ENCODE results near the gene GREM2. TPM values are rescaled to one million over a fixed set of nuclear protein-coding genes. Genes with fewer than 3 reads are reported as not detected.

The GREM2 gene
- total and polyA plus RNA-seq, 9 of the 15 experiments (the other 6 are each of a cell fraction or from before 2014, with no cell fraction given): 0.01 to 0.07 (median 0.05) TPM; not detected in 5

- Histone ChIP-seq H4K20me1 (replicated peaks; ENCODE audit: control insufficient read depth, insufficient read depth, low read length) (no peaks in the 10 kb centered on the region), H3K9ac (ENCODE audit: insufficient read depth in 1 of 2, low read depth in 2 of 2, low read length in 2 of 2) (no peak overlapping the region), H3K27ac (ENCODE audit: extremely low read depth, low read depth, low read length) (no peak overlapping the region), H3K79me2 (ENCODE audit: control insufficient read depth, insufficient read depth, low read length) (no peaks in the 10 kb centered on the region), H2AFZ (ENCODE audit: low read depth, low read length) (no peak overlapping the region), H3K9me1 (ENCODE audit: control insufficient read depth, insufficient read depth, low read length) (no peaks in the 10 kb centered on the region), H3K4me1 (replicated peaks in 1 of 2; ENCODE audit: control insufficient read depth in 2 of 2, insufficient read depth in 2 of 2, low read length in 2 of 2) (no peaks in the 10 kb centered on the region), H3K9me3 (replicated peaks; ENCODE audit: control insufficient read depth, insufficient read depth, low read depth, low read length) (no peaks in the 10 kb centered on the region), H3K4me2 (ENCODE audit: insufficient read depth, low read length) (no peak overlapping the region), H3K27me3 (ENCODE audit: control insufficient read depth in 2 of 2, insufficient read depth in 2 of 2, low read length in 2 of 2) (no peaks in the 10 kb centered on the region), H3K4me3 (no peak overlapping the region), H3K36me3 (ENCODE audit: control insufficient read depth, insufficient read depth, low read length) (no peaks in the 10 kb centered on the region)
- WGBS (ENCODE audit: insufficient coverage, low coverage, missing lambda C conversion rate): 15% methylated on average over 2 of the region's 2 CpGs
- no TSS peak for BruUV-seq (replicated peaks)
- ATAC-seq (no peak), FAIRE-seq (no peak), DNase-seq (ENCODE audit: extremely low read depth in 1 of 4, low spot score in 3 of 4) (no peak)
- ChIA-PET CTCF (ENCODE audit: low intra/inter-chr PET ratio) (no interaction called here), POLR2A (no interaction called here)
- no peak for TF ChIP-seq ZNF436 (CRISPR knock-in tag; IDR thresholded peaks at IDR 0.05)
- in situ Hi-C loops (cut with MboI): no loop called here
- intact Hi-C loops (cut with micrococcal nuclease): no loop called here
These were observed 95.9 kb downstream of the GREM2 start for GRCh38 chr1:240516069-240516468.

GRCh38 chr1:240515505-240515904 is 96.5 kb downstream of the GREM2 start:
- H3K4me2 ChIP-seq (ENCODE audit: insufficient read depth, low read length): no peak overlapping the region
- intact Hi-C loops (cut with micrococcal nuclease) (no loop called here), in situ Hi-C loops (cut with MboI) (no loop called here)
- no peaks in the 10 kb centered on the region for H3K27me3 ChIP-seq (ENCODE audit: control insufficient read depth in 2 of 2, insufficient read depth in 2 of 2, low read length in 2 of 2)
- H3K79me2 ChIP-seq (ENCODE audit: control insufficient read depth, insufficient read depth, low read length): no peaks in the 10 kb centered on the region
- WGBS (ENCODE audit: insufficient coverage, low coverage, missing lambda C conversion rate): 0% methylated on average over 1 of the region's 1 CpG
- ATAC-seq: no peak
- no peak overlapping the region for H3K9ac ChIP-seq (ENCODE audit: insufficient read depth in 1 of 2, low read depth in 2 of 2, low read length in 2 of 2)
- ChIA-PET CTCF (ENCODE audit: low intra/inter-chr PET ratio) (interaction anchor here (0.6 kb wide), 1 partner anchor 1641 kb away, joined by 3 read pairs; no protein-coding TSS in a partner anchor), POLR2A (no interaction called here)
- no peak overlapping the region for H3K27ac ChIP-seq (ENCODE audit: extremely low read depth, low read depth, low read length)
- no peaks in the 10 kb centered on the region for H3K36me3 ChIP-seq (ENCODE audit: control insufficient read depth, insufficient read depth, low read length)
- no peaks in the 10 kb centered on the region for H4K20me1 ChIP-seq (replicated peaks; ENCODE audit: control insufficient read depth, insufficient read depth, low read length)
- no peak overlapping the region for H3K4me3 ChIP-seq
- no peaks in the 10 kb centered on the region for H3K9me3 ChIP-seq (replicated peaks; ENCODE audit: control insufficient read depth, insufficient read depth, low read depth, low read length)
- no peak for FAIRE-seq
- H2AFZ ChIP-seq (ENCODE audit: low read depth, low read length): no peak overlapping the region
- TF ChIP-seq ZNF57 (CRISPR knock-in tag; IDR thresholded peaks at IDR 0.05): no peak
- TF ChIP-seq NFYB (IDR thresholded peaks at IDR 0.05; ENCODE audit: extremely low read depth, insufficient read length): no peak
- no peak for TF ChIP-seq ZNF41 (CRISPR knock-in tag; conservative IDR thresholded peaks at IDR 0.05)
- TF ChIP-seq MAZ (CRISPR knock-in tag; conservative IDR thresholded peaks at IDR 0.05 in 1 of 2, IDR thresholded peaks at IDR 0.05 in 1 of 2): no peak
- no peak for TF ChIP-seq RNF219 (CRISPR knock-in tag; IDR thresholded peaks at IDR 0.05)
- no peak for TF ChIP-seq C11orf30 (IDR thresholded peaks at IDR 0.05; ENCODE audit: low read depth)
- TF ChIP-seq RNF2 (IDR thresholded peaks at IDR 0.05): no peak
- no peak for TF ChIP-seq TOE1 (IDR thresholded peaks at IDR 0.05; ENCODE audit: borderline replicate concordance)
- no peak for TF ChIP-seq TOE1 (CRISPR knock-in tag; IDR thresholded peaks at IDR 0.05; ENCODE audit: borderline replicate concordance, low read depth)
- no peak for TF ChIP-seq RBFOX2 (IDR thresholded peaks at IDR 0.05; ENCODE audit: low read depth, low read length)
- no peak for TF ChIP-seq ELF2 (CRISPR knock-in tag; IDR thresholded peaks at IDR 0.05)
- TF ChIP-seq HNRNPK (IDR thresholded peaks at IDR 0.05; ENCODE audit: low read depth, low read length, poor library complexity, severe bottlenecking): no peak
- no TSS peak for BruUV-seq (replicated peaks)
- DNase-seq (ENCODE audit: extremely low read depth in 1 of 4, low spot score in 3 of 4): no peak
- no peaks in the 10 kb centered on the region for H3K4me1 ChIP-seq (replicated peaks in 1 of 2; ENCODE audit: control insufficient read depth in 2 of 2, insufficient read depth in 2 of 2, low read length in 2 of 2)
- H3K9me1 ChIP-seq (ENCODE audit: control insufficient read depth, insufficient read depth, low read length): no peaks in the 10 kb centered on the region

Measured in K562 (cell line).